IMR-90 (cell line): ENCODE data around the gene ARHGAP19.
"Not testable (repeated sequence)": the region's sequence is repeated elsewhere in the genome, so short reads cannot be mapped to it uniquely, and the experiment has no call there.

Experiments
- CTCF ChIP-seq: conservative IDR thresholded peaks from 2 replicates; pipeline ENCODE4 v1.5.1; 2012; ENCODE audit warnings: mild to moderate bottlenecking, low read depth, low read length, improper control_type of control experiment
- FOS ChIP-seq: fragments of 150-350 bp; IDR thresholded peaks from 2 replicates; pipeline ENCODE4 v1.6.1; 2016; ENCODE audit warnings: low read depth, low read length
- MAFK ChIP-seq: IDR thresholded peaks from 2 replicates; pipeline ENCODE4 v1.6.1; 2012; ENCODE audit warnings: low read depth, low read length, improper control_type of control experiment
- POLR2A ChIP-seq: IDR thresholded peaks from 2 replicates; pipeline ENCODE4 v1.6.1; 2012; ENCODE audit warnings: mild to moderate bottlenecking, low read depth, low read length
- RFX5 ChIP-seq: IDR thresholded peaks from 2 replicates; pipeline ENCODE4 v1.8.0; 2012; ENCODE audit warnings: low read depth, mild to moderate bottlenecking, low read length, moderate library complexity
- SMC3 ChIP-seq: fragments of 150-350 bp; IDR thresholded peaks from 2 replicates; pipeline ENCODE4 v1.6.1; 2016; ENCODE audit warnings: low read depth, mild to moderate bottlenecking, antibody characterized with exemption, low read length, moderate library complexity

DNA sequence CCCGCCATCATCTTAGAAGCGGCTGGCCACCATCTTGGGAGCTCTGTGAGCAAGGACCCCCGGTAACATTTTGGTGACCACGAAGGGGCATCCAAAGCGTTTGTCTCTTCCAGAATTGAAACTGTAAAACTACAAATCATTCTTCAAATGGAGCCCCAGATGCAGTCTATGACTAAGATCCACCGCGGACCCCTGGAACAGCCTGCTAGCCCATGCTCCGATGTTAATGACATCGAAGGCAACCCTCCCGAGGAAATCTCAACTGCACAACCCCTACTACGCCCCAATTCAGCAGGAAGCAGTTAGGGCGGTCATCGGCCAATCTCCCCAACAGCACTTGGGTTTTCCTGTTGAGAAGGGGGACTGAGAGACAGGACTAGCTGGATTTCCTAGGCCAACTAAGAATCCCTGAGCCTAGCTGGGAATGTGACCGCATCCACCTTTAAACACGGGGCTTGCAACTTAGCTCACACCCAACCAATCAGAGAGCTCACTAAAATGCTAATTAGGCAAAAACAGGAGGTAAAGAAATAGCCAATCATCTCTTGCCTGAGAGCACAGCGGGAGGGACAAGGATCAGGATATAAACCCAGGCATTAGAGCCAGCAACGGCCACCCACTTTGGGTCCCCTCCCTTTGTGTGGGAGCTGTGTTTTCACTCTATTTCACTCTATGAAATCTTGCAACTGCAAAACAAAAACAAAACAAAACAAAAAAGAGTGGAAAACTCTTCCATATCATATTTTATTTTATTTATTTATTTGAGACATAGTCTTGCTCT lies 1.7 kb downstream of the ARHGAP19 start:
- not testable (repeated sequence) for TF ChIP-seq POLR2A, CTCF, SMC3, MAFK, FOS, RFX5
